H1 (cell line): Measurements from ENCODE around the gene COL27A1. TPM values are rescaled to one million over a fixed set of nuclear protein-coding genes. Genes with fewer than 3 reads are reported as not detected.
"Not testable (repeated sequence)": the region's sequence is repeated elsewhere in the genome, so short reads cannot be mapped to it uniquely, and the experiment has no call there.

Experiments
- CTCF ChIA-PET: fragments of 300-600 bp; sonication (Branson Sonifier 250); formaldehyde crosslinking; loops from one replicate; lab custom pipeline; 2021; ENCODE audit not compliant: partially characterized antibody; lab: Charles Lee
- POLR2A ChIA-PET: fragments of 300-600 bp; sonication (Branson Sonifier 250); formaldehyde crosslinking; loops from one replicate; lab custom pipeline; 2021; ENCODE audit warnings: inconsistent platforms; ENCODE audit not compliant: partially characterized antibody; lab: Charles Lee
- DNase-seq, 2 experiments: peaks; one replicate each; pipeline versions ENCODE4 v3.0.0 to v3.0.0-alpha.2; 2010 to 2022; ENCODE audit warnings: low spot score in 2 of 2, low read depth in 1 of 2, mixed read lengths in 1 of 2
- FAIRE-seq: peaks from 2 replicates; lab custom pipeline; 2011; peaks lifted over from hg19 to GRCh38; lab: Jason Lieb, UNC
- H2AFZ ChIP-seq: 2 replicates; pipeline ENCODE4 v1.8.1; 2012; ENCODE audit warnings: low read length, inconsistent platforms
- H2AK5ac ChIP-seq: 2 replicates; pipeline ENCODE4 v1.6.1; 2013; ENCODE audit warnings: low read depth, low read length
- H2BK120ac ChIP-seq: replicated peaks from 2 replicates; pipeline ENCODE3; 2013; ENCODE audit warnings: low read depth, low read length, inconsistent platforms
- H2BK12ac ChIP-seq: 2 replicates; pipeline ENCODE4 v1.6.1; 2013; ENCODE audit warnings: low read depth, low read length
- H2BK15ac ChIP-seq: 2 replicates; pipeline ENCODE4 v1.6.1; 2013; ENCODE audit warnings: low read length
- H2BK20ac ChIP-seq: 2 replicates; pipeline ENCODE4 v1.6.1; 2013; ENCODE audit warnings: low read length
- H2BK5ac ChIP-seq: 2 replicates; pipeline ENCODE4 v1.6.1; 2013; ENCODE audit warnings: low read depth, low read length
- H3K14ac ChIP-seq: 2 replicates; pipeline ENCODE4 v1.6.1; 2013; ENCODE audit warnings: inconsistent platforms; ENCODE audit not compliant: insufficient read length
- H3K18ac ChIP-seq: 2 replicates; pipeline ENCODE4 v1.6.1; 2013; ENCODE audit warnings: low read length; ENCODE audit errors: extremely low read depth
- H3K23ac ChIP-seq: 2 replicates; pipeline ENCODE4 v1.6.1; 2013; ENCODE audit warnings: inconsistent platforms; ENCODE audit not compliant: insufficient read length
- H3K23me2 ChIP-seq: 2 replicates; pipeline ENCODE4 v1.6.1; 2013; ENCODE audit warnings: low read depth, low read length
- H3K27ac ChIP-seq: 2 replicates; pipeline ENCODE4 v1.6.1; 2011; ENCODE audit warnings: low read depth, low read length, inconsistent platforms
- H3K27me3 ChIP-seq, 4 experiments: replicated peaks in 1 of 4; 1 replicate in 1 of 4; 2 replicates in 3 of 4; pipeline versions ENCODE4 v1.6.1 to v1.8.1; 2011 to 2013; ENCODE audit warnings: low read length in 3 of 4, mild to moderate bottlenecking in 3 of 4, inconsistent platforms in 2 of 4, mixed read lengths in 2 of 4, moderate library complexity in 1 of 4; ENCODE audit not compliant: control insufficient read depth in 3 of 4, insufficient read depth in 3 of 4; ENCODE audit errors: extremely low read depth in 1 of 4
- H3K36me3 ChIP-seq, 4 experiments: 2 replicates each; pipeline versions ENCODE4 v1.6.1 to v1.8.1; 2011 to 2013; ENCODE audit warnings: mild to moderate bottlenecking in 4 of 4, low read length in 3 of 4, moderate library complexity in 2 of 4, control low read depth in 1 of 4, inconsistent platforms in 1 of 4; ENCODE audit not compliant: insufficient read depth in 4 of 4, control insufficient read depth in 2 of 4
- H3K4ac ChIP-seq: replicated peaks from 2 replicates; pipeline ENCODE3; 2013; ENCODE audit warnings: low read length, low read depth, mixed read lengths, inconsistent platforms; ENCODE audit not compliant: insufficient read length
- H3K4me1 ChIP-seq, 4 experiments: replicated peaks in 1 of 4; 1 replicate in 1 of 4; 2 replicates in 3 of 4; pipeline versions ENCODE4 v1.6.1 to v1.8.1; 2011 to 2013; ENCODE audit warnings: low read length in 3 of 4, inconsistent platforms in 2 of 4, mixed read lengths in 1 of 4; ENCODE audit not compliant: insufficient read depth in 4 of 4, control insufficient read depth in 3 of 4
- H3K4me2 ChIP-seq, 2 experiments: 2 replicates each; pipeline versions ENCODE4 v1.6.1 to v1.8.1; 2011 to 2013; ENCODE audit warnings: low read depth in 2 of 2, low read length in 2 of 2, control low read depth in 1 of 2, inconsistent platforms in 1 of 2, mild to moderate bottlenecking in 1 of 2; ENCODE audit not compliant: insufficient read depth in 1 of 2
- H3K4me3 ChIP-seq, 4 experiments: fragments of 200-600, 300-600 bp in 1 of 4; sonication (generic), shearing (Covaris generic), sonication (Bioruptor Twin) in 1 of 4; 2 replicates each; pipeline versions ENCODE4 v1.5.1 to v1.8.1; 2011 to 2016; ENCODE audit warnings: low read length in 4 of 4, low read depth in 3 of 4, control low read depth in 2 of 4, inconsistent platforms in 2 of 4, mild to moderate bottlenecking in 2 of 4, mixed read lengths in 1 of 4, moderate library complexity in 1 of 4; ENCODE audit not compliant: insufficient read depth in 2 of 4; ENCODE audit errors: extremely low read depth in 1 of 4
- H3K56ac ChIP-seq: replicated peaks from 2 replicates; pipeline ENCODE3; 2013; ENCODE audit warnings: low read depth, mild to moderate bottlenecking, mixed read lengths, low read length, inconsistent platforms; ENCODE audit not compliant: insufficient read length
- H3K79me1 ChIP-seq: 2 replicates; pipeline ENCODE4 v1.6.1; 2013; ENCODE audit warnings: low read depth, low read length, control low read depth
- H3K79me2 ChIP-seq, 2 experiments: 2 replicates each; pipeline versions ENCODE4 v1.6.1 to v1.8.1; 2012 to 2013; ENCODE audit warnings: low read length in 2 of 2, mild to moderate bottlenecking in 2 of 2, inconsistent platforms in 1 of 2; ENCODE audit not compliant: insufficient read depth in 2 of 2, control insufficient read depth in 1 of 2
- H3K9ac ChIP-seq, 4 experiments: replicated peaks in 1 of 4; 1 replicate in 1 of 4; 2 replicates in 3 of 4; pipeline versions ENCODE4 v1.6.1 to v1.8.1; 2011 to 2013; ENCODE audit warnings: low read depth in 3 of 4, low read length in 3 of 4, control low read depth in 2 of 4, mild to moderate bottlenecking in 2 of 4, moderate library complexity in 2 of 4, inconsistent platforms in 1 of 4; ENCODE audit errors: extremely low read depth in 1 of 4
- H3K9me3 ChIP-seq, 2 experiments: 2 replicates each; pipeline versions ENCODE4 v1.6.1 to v1.8.1; 2012 to 2013; ENCODE audit warnings: mild to moderate bottlenecking in 2 of 2, moderate library complexity in 2 of 2, control low read depth in 1 of 2, inconsistent platforms in 1 of 2, low read depth in 1 of 2, low read length in 1 of 2, mixed read lengths in 1 of 2; ENCODE audit not compliant: insufficient read depth in 2 of 2
- H4K20me1 ChIP-seq, 2 experiments: replicated peaks in 1 of 2; 2 replicates each; pipeline versions ENCODE3 to v1.8.1; 2011 to 2013; ENCODE audit warnings: inconsistent platforms in 2 of 2, low read length in 2 of 2, mild to moderate bottlenecking in 1 of 2; ENCODE audit not compliant: insufficient read depth in 2 of 2, control insufficient read depth in 1 of 2
- H4K5ac ChIP-seq: 2 replicates; pipeline ENCODE4 v1.6.1; 2013; ENCODE audit warnings: low read length, low read depth, mixed read lengths, inconsistent platforms; ENCODE audit not compliant: insufficient read length
- H4K8ac ChIP-seq: 2 replicates; pipeline ENCODE4 v1.8.0; 2013; ENCODE audit warnings: mild to moderate bottlenecking, moderate library complexity, low read length, inconsistent platforms; ENCODE audit not compliant: insufficient read depth; ENCODE audit errors: extremely low read depth
- H4K91ac ChIP-seq: replicated peaks from 2 replicates; pipeline ENCODE3; 2013; ENCODE audit warnings: low read length, mixed read lengths, inconsistent platforms; ENCODE audit not compliant: insufficient read length
- WGBS, 2 experiments: shearing (Covaris generic) in 1 of 2; methylation state at CpG; one replicate each; pipeline versions ENCODE4 v1.1.6 to v1.1.7; 2013 to 2015; ENCODE audit warnings: low lambda C conversion rate in 2 of 2, mixed read lengths in 2 of 2, inconsistent platforms in 1 of 2, low coverage in 1 of 2, missing lambda C conversion rate in 1 of 2; ENCODE audit not compliant: insufficient replicate concordance in 2 of 2, insufficient coverage in 1 of 2, insufficient read length in 1 of 2; ENCODE audit errors: extremely low coverage in 1 of 2, missing lambda C conversion rate in 1 of 2; 5-methylcytosine and 5-hydroxymethylcytosine counted together
- polyA plus RNA-seq, 7 experiments: library from polyadenylated mRNA; depleted of rRNA in 3 of 7; stranded (reverse) in 5 of 7; unstranded in 2 of 7; fragments of >200 nt in 5 of 7; fragments of 200-250 nt in 2 of 7; gene quantifications; 1 replicate in 5 of 7; 2 replicates in 1 of 7; 4 replicates in 1 of 7; pipeline versions ENCODE4 v1.2.1 to v1.2.3, GENCODE V29; 2011 to 2013; ENCODE audit warnings: missing spikeins in 2 of 7, mixed read lengths in 2 of 7
- total RNA-seq: library from RNA; stranded (reverse); fragmentation: NEBNext Ultra II Directional; extraction: Animal tissue kit (Norgen Biotek cat#: 25700); gene quantifications from 2 replicates; pipeline ENCODE4 v1.2.1, GENCODE V29; 2021

Gene COL27A1
- total and polyA plus RNA-seq, 2 of the 8 experiments (the other 6 are each of a cell fraction or from before 2014, with no cell fraction given): 15.1 to 22.8 TPM

- H2BK12ac ChIP-seq, H2BK20ac ChIP-seq, H2AK5ac ChIP-seq, H2BK15ac ChIP-seq, H3K14ac ChIP-seq, H2BK120ac ChIP-seq, H4K20me1 ChIP-seq, H3K23me2 ChIP-seq, H4K91ac ChIP-seq, H3K79me1 ChIP-seq, H2AFZ ChIP-seq, H3K27me3 ChIP-seq, H3K4ac ChIP-seq, H3K56ac ChIP-seq, H3K23ac ChIP-seq, FAIRE-seq, POLR2A ChIA-PET, H3K9ac ChIP-seq, H3K36me3 ChIP-seq, H3K79me2 ChIP-seq, H2BK5ac ChIP-seq, H3K4me2 ChIP-seq, H3K4me3 ChIP-seq, H3K27ac ChIP-seq, H3K4me1 ChIP-seq, CTCF ChIA-PET, H4K8ac ChIP-seq, H4K5ac ChIP-seq, H3K9me3 ChIP-seq, DNase-seq, H3K18ac ChIP-seq: not testable (repeated sequence)
- no CpG with 5 or more reads among the region's 10 CpGs for WGBS, 2 experiments
Measured at GRCh38 chr9:114329625-114330022, 174.3 kb downstream of the COL27A1 start, which contains the start of gene ORM2. TSS of gene ORM2 (plus strand) at chr9:114329869. CDS start at chr9:114329905, 36 bp downstream.
